Natural killer cell treated with Interleukin-12 subunit alpha and Interleukin-12 subunit beta and Interleukin-15 and Interleukin-18, amount 100 ng/mL, for 72 hours (primary cell): Measurements from ENCODE around the gene UBE2F. TPM values are rescaled to one million over a fixed set of nuclear protein-coding genes. Genes with fewer than 3 reads are reported as not detected.
"Not testable (repeated sequence)": the region's sequence is repeated elsewhere in the genome, so short reads cannot be mapped to it uniquely, and the experiment has no call there.

Source experiments
- ATAC-seq, 2 donors: fragments of 150-1000 bp; cut with Tn5 transposase in 1 of 2; sonication (Bioruptor Pico), chemical (Tn5 transposase) in 1 of 2; 2 replicates each; pipeline ENCODE4 v1.10.0; 2021
- DNase-seq: peaks from one replicate; pipeline ENCODE4 v3.0.0; 2022; ENCODE audit warnings: low spot score
- H3K27ac Mint-ChIP-seq, 2 donors: 1 replicate in 1 of 2; 2 replicates in 1 of 2; pipeline ENCODE4 v1.8.0; 2022; ENCODE audit warnings: mixed read lengths in 2 of 2, mild to moderate bottlenecking in 1 of 2, moderate library complexity in 1 of 2
- H3K27me3 Mint-ChIP-seq, 2 donors: 1 replicate in 1 of 2; 2 replicates in 1 of 2; pipeline ENCODE4 v1.8.0; 2022; ENCODE audit warnings: mixed read lengths in 2 of 2
- H3K36me3 Mint-ChIP-seq: one replicate; pipeline ENCODE4 v1.8.0; 2022; ENCODE audit warnings: mixed read lengths
- H3K4me1 Mint-ChIP-seq, 2 donors: 1 replicate in 1 of 2; 2 replicates in 1 of 2; pipeline ENCODE4 v1.8.0; 2022; ENCODE audit warnings: low read depth in 2 of 2, mixed read lengths in 2 of 2, mild to moderate bottlenecking in 1 of 2
- H3K4me3 Mint-ChIP-seq: one replicate; pipeline ENCODE4 v1.8.0; 2022; ENCODE audit warnings: mixed read lengths
- H3K9me3 Mint-ChIP-seq: 2 replicates; pipeline ENCODE4 v1.8.0; 2022; ENCODE audit warnings: mixed read lengths
- total RNA-seq, 2 donors: library from RNA; stranded (reverse); gene quantifications; one replicate each; pipeline ENCODE4 v1.2.3, GENCODE V29; 2022

The UBE2F gene
- total RNA-seq, 2 donors from 2014 or later = 51.3 to 78.0 TPM

GRCh38 chr2:238039985-238040384 lies 73.2 kb downstream of the UBE2F start:
- Mint-ChIP-seq H3K4me3 (no peak overlapping the region), H3K27ac (no peak overlapping the region), H3K4me1 (peaks cover 0 to 18% of the 10 kb centered on the region in 2 donors), H3K36me3 (peaks cover 12% of the 10 kb centered on the region), H3K27me3 (no peaks in the 10 kb centered on the region), H3K9me3 (no peaks in the 10 kb centered on the region)
- ATAC-seq (no peak), DNase-seq (no peak)

GRCh38 chr2:238040918-238041317 lies 74.1 kb downstream of the UBE2F start:
- ATAC-seq (no peak), DNase-seq (no peak)
- Mint-ChIP-seq H3K4me1 (peaks cover 0 to 20% of the 10 kb centered on the region in 2 donors), H3K27me3 (no peaks in the 10 kb centered on the region), H3K27ac (no peak overlapping the region), H3K9me3 (no peaks in the 10 kb centered on the region), H3K36me3 (peaks cover 8% of the 10 kb centered on the region), H3K4me3 (no peak overlapping the region)

- DNase-seq = no peak
- peak overlapping the region in 1 of 2 donors; percentile 39 for H3K27ac Mint-ChIP-seq
- H3K4me3 Mint-ChIP-seq = no peak overlapping the region
- ATAC-seq = no peak
- H3K36me3 Mint-ChIP-seq = peaks cover 10% of the 10 kb centered on the region
- peaks cover 0 to 21% of the 10 kb centered on the region in 2 donors for H3K4me1 Mint-ChIP-seq
- no peaks in the 10 kb centered on the region for H3K9me3 Mint-ChIP-seq
- no peaks in the 10 kb centered on the region for H3K27me3 Mint-ChIP-seq
Measured at GRCh38 chr2:238042090-238042489, 75.3 kb downstream of the UBE2F start.

- H3K36me3 Mint-ChIP-seq = peaks cover 19% of the 10 kb centered on the region
- H3K27ac Mint-ChIP-seq = peak overlapping the region; percentile 26 to 77
- ATAC-seq (peak in 1 of 2 donors; percentile 69), DNase-seq (no peak)
- no peaks in the 10 kb centered on the region for H3K27me3 Mint-ChIP-seq
- peaks cover 0 to 21% of the 10 kb centered on the region in 2 donors for H3K4me1 Mint-ChIP-seq
- no peak overlapping the region for H3K4me3 Mint-ChIP-seq
- H3K9me3 Mint-ChIP-seq = peaks cover 2% of the 10 kb centered on the region
Measured at GRCh38 chr2:238042849-238043584, 76.2 kb downstream of the UBE2F start.

- Mint-ChIP-seq H3K36me3 (peaks cover 21% of the 10 kb centered on the region), H3K9me3 (peaks cover 3% of the 10 kb centered on the region)
Measured at GRCh38 chr2:238043851-238044250, 77.0 kb downstream of the UBE2F start.

GRCh38 chr2:238045575-238045974 lies 78.8 kb downstream of the UBE2F start:
- ATAC-seq = no peak
- H3K4me1 Mint-ChIP-seq = peaks cover 0 to 19% of the 10 kb centered on the region in 2 donors
- peaks cover 21% of the 10 kb centered on the region for H3K36me3 Mint-ChIP-seq
- no peaks in the 10 kb centered on the region for H3K27me3 Mint-ChIP-seq
- no peak overlapping the region for H3K4me3 Mint-ChIP-seq
- H3K9me3 Mint-ChIP-seq = peaks cover 3% of the 10 kb centered on the region
- peak overlapping the region in 1 of 2 donors; percentile 77 for H3K27ac Mint-ChIP-seq
- DNase-seq = no peak

More at GRCh38 chr2:238043851-238044250, 77.0 kb downstream of the UBE2F start:
- ATAC-seq = no peak
- Mint-ChIP-seq H3K4me3 (no peak overlapping the region), H3K27me3 (no peaks in the 10 kb centered on the region), H3K27ac (peak overlapping the region; percentile 42 to 77), H3K4me1 (peaks cover 0 to 21% of the 10 kb centered on the region in 2 donors)
- DNase-seq = no peak

GRCh38 chr2:238046725-238047270 lies 80.0 kb downstream of the UBE2F start:
- Mint-ChIP-seq H3K27me3 (no peaks in the 10 kb centered on the region), H3K4me1 (peaks cover 0 to 13% of the 10 kb centered on the region in 2 donors), H3K36me3 (peaks cover 15% of the 10 kb centered on the region), H3K27ac (peak overlapping the region in 1 of 2 donors; percentile 14), H3K4me3 (no peak overlapping the region), H3K9me3 (peaks cover 3% of the 10 kb centered on the region)
- ATAC-seq (no peak), DNase-seq (no peak)

GRCh38 chr2:238053191-238053776 lies 86.5 kb downstream of the UBE2F start:
- ATAC-seq = no peak
- H3K27me3 Mint-ChIP-seq = peaks cover 11 to 12% of the 10 kb centered on the region in 2 donors
- peak overlapping the region in 1 of 2 donors; percentile 8 for H3K27ac Mint-ChIP-seq
- no peak for DNase-seq
- H3K4me1 Mint-ChIP-seq = peaks cover 0 to 8% of the 10 kb centered on the region in 2 donors
- no peak overlapping the region for H3K4me3 Mint-ChIP-seq
- no peaks in the 10 kb centered on the region for H3K36me3 Mint-ChIP-seq
- no peaks in the 10 kb centered on the region for H3K9me3 Mint-ChIP-seq

- Mint-ChIP-seq H3K4me3 (no peak overlapping the region), H3K27me3 (peaks cover 12 to 14% of the 10 kb centered on the region in 2 donors), H3K36me3 (peaks cover 5% of the 10 kb centered on the region), H3K9me3 (peaks cover 7% of the 10 kb centered on the region), H3K4me1 (peaks cover 13 to 20% of the 10 kb centered on the region in 2 donors), H3K27ac (no peak overlapping the region)
- no peak for DNase-seq
- ATAC-seq = no peak
Measured at GRCh38 chr2:238055841-238056240, 89.0 kb downstream of the UBE2F start.

GRCh38 chr2:238057696-238058575 lies 91.1 kb downstream of the UBE2F start:
- ATAC-seq, H3K9me3 Mint-ChIP-seq, H3K27ac Mint-ChIP-seq, DNase-seq: not testable (repeated sequence)
- Mint-ChIP-seq H3K4me1 (peaks cover 26 to 31% of the 10 kb centered on the region in 2 donors), H3K36me3 (peaks cover 13% of the 10 kb centered on the region), H3K4me3 (peak overlapping the region; percentile 3), H3K27me3 (peaks cover 12 to 14% of the 10 kb centered on the region in 2 donors)

GRCh38 chr2:238059505-238059904 lies 92.7 kb downstream of the UBE2F start:
- H3K27ac Mint-ChIP-seq = peak overlapping the region; percentile 79 to 92
- H3K4me1 Mint-ChIP-seq = peaks cover 32 to 39% of the 10 kb centered on the region in 2 donors
- H3K27me3 Mint-ChIP-seq = peaks cover 12 to 14% of the 10 kb centered on the region in 2 donors
- DNase-seq = no peak
- H3K36me3 Mint-ChIP-seq = peaks cover 13% of the 10 kb centered on the region
- no peak for ATAC-seq
- peaks cover 7% of the 10 kb centered on the region for H3K9me3 Mint-ChIP-seq
- peak overlapping the region; percentile 94 for H3K4me3 Mint-ChIP-seq

GRCh38 chr2:238060096-238060541 lies 93.3 kb downstream of the UBE2F start:
- Mint-ChIP-seq H3K9me3 (peaks cover 7% of the 10 kb centered on the region), H3K4me3 (peak overlapping the region; percentile 94), H3K4me1 (peaks cover 32 to 39% of the 10 kb centered on the region in 2 donors), H3K27ac (peak overlapping the region; percentile 79 to 92), H3K27me3 (peaks cover 12 to 14% of the 10 kb centered on the region in 2 donors), H3K36me3 (peaks cover 15% of the 10 kb centered on the region)
- no peak for DNase-seq
- no peak for ATAC-seq
